Calu3 (cell line): ENCODE measurements around the gene HRH1. TPM values are rescaled to one million over a fixed set of nuclear protein-coding genes. Genes with fewer than 3 reads are reported as not detected.

Source experiments
- BruUV-seq: library from RNA; stranded (reverse); fragments of 400-500 nt; replicated peaks from 2 replicates; lab custom pipeline; 2021; lab: Mats Ljungman, UMichigan
- CTCF ChIA-PET: fragments of 300-600 bp; sonication (Branson Sonifier 250); formaldehyde crosslinking; loops from one replicate; lab custom pipeline; 2022; ENCODE audit warnings: antibody characterized with exemption; lab: Charles Lee
- DNase-seq: peaks from one replicate; pipeline ENCODE4 v3.0.0; 2022
- H3K27ac Mint-ChIP-seq: one replicate; pipeline ENCODE4 v1.8.0; 2022; ENCODE audit warnings: mixed read lengths; ENCODE audit not compliant: unreplicated experiment
- H3K27me3 Mint-ChIP-seq: one replicate; pipeline ENCODE4 v1.8.0; 2022; ENCODE audit warnings: mixed read lengths; ENCODE audit not compliant: unreplicated experiment
- H3K36me3 Mint-ChIP-seq: one replicate; pipeline ENCODE4 v1.8.0; 2022; ENCODE audit warnings: mild to moderate bottlenecking, moderate library complexity, mixed read lengths; ENCODE audit not compliant: insufficient read depth, unreplicated experiment
- H3K4me1 Mint-ChIP-seq: one replicate; pipeline ENCODE4 v1.8.0; 2022; ENCODE audit warnings: mild to moderate bottlenecking, low read depth, mixed read lengths; ENCODE audit not compliant: unreplicated experiment
- H3K4me3 Mint-ChIP-seq: one replicate; pipeline ENCODE4 v1.8.0; 2022; ENCODE audit warnings: mild to moderate bottlenecking, low read depth, moderate library complexity, mixed read lengths; ENCODE audit not compliant: unreplicated experiment
- H3K9me3 Mint-ChIP-seq: one replicate; pipeline ENCODE4 v1.8.0; 2022; ENCODE audit warnings: low read depth, mixed read lengths; ENCODE audit not compliant: unreplicated experiment
- intact Hi-C: fragments of 100-400 bp; cut with micrococcal nuclease; formaldehyde crosslinking; loops from one replicate; pipeline ENCODE4 v1.10.0; 2022; ENCODE audit not compliant: unreplicated experiment
- total RNA-seq: library from RNA; stranded (reverse); gene quantifications from 2 replicates; pipeline ENCODE4 v1.2.3, GENCODE V29; 2022
- TF ChIP-seq, protein P1 (sequence below): fragments of 200-600 bp; IDR thresholded peaks from one replicate; pipeline ENCODE4 v1.8.0; 2022; ENCODE audit warnings: antibody characterized with exemption; ENCODE audit not compliant: unreplicated experiment

Gene HRH1
- total RNA-seq, 1 experiment from 2014 or later, result 9.1 TPM

DNA sequence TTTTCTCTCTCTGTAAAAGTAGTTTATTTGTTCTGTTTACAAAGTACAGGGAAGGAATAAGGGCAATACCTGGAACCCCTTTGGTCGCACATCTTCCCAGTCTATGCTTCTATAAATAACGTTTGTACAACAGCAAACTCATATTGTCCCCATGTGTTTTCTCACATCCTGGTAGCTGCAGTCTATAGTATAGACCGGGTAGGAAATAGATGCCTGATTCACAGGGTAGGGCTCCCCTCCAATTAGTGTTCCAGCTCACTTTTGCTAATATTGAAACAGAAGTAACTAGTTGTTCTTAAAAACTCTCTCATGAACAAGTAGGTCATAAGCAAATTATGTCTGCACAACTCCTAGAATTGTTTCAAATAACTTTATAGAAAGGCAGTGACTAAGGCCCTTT is 135.6 kb downstream of the HRH1 start:
- H3K27me3 Mint-ChIP-seq, result no peaks in the 10 kb centered on the region
- no peak for DNase-seq
- peaks cover 53% of the 10 kb centered on the region for H3K4me1 Mint-ChIP-seq
- H3K9me3 Mint-ChIP-seq, result no peaks in the 10 kb centered on the region
- H3K36me3 Mint-ChIP-seq, result peaks cover 12% of the 10 kb centered on the region
- no peak overlapping the region for H3K4me3 Mint-ChIP-seq
- TF ChIP-seq, protein P1, sequence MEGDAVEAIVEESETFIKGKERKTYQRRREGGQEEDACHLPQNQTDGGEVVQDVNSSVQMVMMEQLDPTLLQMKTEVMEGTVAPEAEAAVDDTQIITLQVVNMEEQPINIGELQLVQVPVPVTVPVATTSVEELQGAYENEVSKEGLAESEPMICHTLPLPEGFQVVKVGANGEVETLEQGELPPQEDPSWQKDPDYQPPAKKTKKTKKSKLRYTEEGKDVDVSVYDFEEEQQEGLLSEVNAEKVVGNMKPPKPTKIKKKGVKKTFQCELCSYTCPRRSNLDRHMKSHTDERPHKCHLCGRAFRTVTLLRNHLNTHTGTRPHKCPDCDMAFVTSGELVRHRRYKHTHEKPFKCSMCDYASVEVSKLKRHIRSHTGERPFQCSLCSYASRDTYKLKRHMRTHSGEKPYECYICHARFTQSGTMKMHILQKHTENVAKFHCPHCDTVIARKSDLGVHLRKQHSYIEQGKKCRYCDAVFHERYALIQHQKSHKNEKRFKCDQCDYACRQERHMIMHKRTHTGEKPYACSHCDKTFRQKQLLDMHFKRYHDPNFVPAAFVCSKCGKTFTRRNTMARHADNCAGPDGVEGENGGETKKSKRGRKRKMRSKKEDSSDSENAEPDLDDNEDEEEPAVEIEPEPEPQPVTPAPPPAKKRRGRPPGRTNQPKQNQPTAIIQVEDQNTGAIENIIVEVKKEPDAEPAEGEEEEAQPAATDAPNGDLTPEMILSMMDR, result no peak
- CTCF ChIA-PET, result interaction anchor here (1.5 to 1.6 kb wide), 2 partner anchors 18 to 42 kb away, joined by 3 to 8 read pairs; partner anchors contain the start of gene ATG7
- H3K27ac Mint-ChIP-seq, result peak overlapping the region; percentile 75
- BruUV-seq, result no TSS peak
- intact Hi-C loops, result loop anchor here (2.0 kb wide), 1 partner anchor 53 kb away; no protein-coding TSS in a partner anchor

GRCh38 chr3:11290743-11291680 is 136.7 kb downstream of the HRH1 start:
- Mint-ChIP-seq H3K36me3 (peaks cover 12% of the 10 kb centered on the region), H3K4me1 (peaks cover 53% of the 10 kb centered on the region), H3K27ac (peak overlapping the region; percentile 75), H3K9me3 (no peaks in the 10 kb centered on the region), H3K4me3 (no peak overlapping the region), H3K27me3 (no peaks in the 10 kb centered on the region)
- intact Hi-C loops, result no loop called here
- TF ChIP-seq, protein P1, result no peak
- BruUV-seq, result no TSS peak
- CTCF ChIA-PET, result no interaction called here
- no peak for DNase-seq

- H3K9me3 Mint-ChIP-seq, result no peaks in the 10 kb centered on the region
- CTCF ChIA-PET, result no interaction called here
- peak overlapping the region; percentile 19 for H3K27ac Mint-ChIP-seq
- BruUV-seq, result no TSS peak
- H3K27me3 Mint-ChIP-seq, result no peaks in the 10 kb centered on the region
- H3K4me3 Mint-ChIP-seq, result no peak overlapping the region
- peaks cover 12% of the 10 kb centered on the region for H3K36me3 Mint-ChIP-seq
- intact Hi-C loops, result no loop called here
- TF ChIP-seq, protein P1, result no peak
- no peak for DNase-seq
- peaks cover 50% of the 10 kb centered on the region for H3K4me1 Mint-ChIP-seq
Observed at GRCh38 chr3:11291808-11292207, 137.5 kb downstream of the HRH1 start.

- intact Hi-C loops, result no loop called here
- no peak overlapping the region for H3K27ac Mint-ChIP-seq
- H3K4me3 Mint-ChIP-seq, result no peak overlapping the region
- no TSS peak for BruUV-seq
- H3K36me3 Mint-ChIP-seq, result peaks cover 20% of the 10 kb centered on the region
- H3K27me3 Mint-ChIP-seq, result no peaks in the 10 kb centered on the region
- H3K4me1 Mint-ChIP-seq, result peaks cover 12% of the 10 kb centered on the region
- TF ChIP-seq, protein P1, result no peak
- H3K9me3 Mint-ChIP-seq, result no peaks in the 10 kb centered on the region
- CTCF ChIA-PET, result no interaction called here
- no peak for DNase-seq
Observed at GRCh38 chr3:11297126-11297525, 142.8 kb downstream of the HRH1 start.
